ENCODE measurements around the gene TNS3.

Gene TNS3

DNA sequence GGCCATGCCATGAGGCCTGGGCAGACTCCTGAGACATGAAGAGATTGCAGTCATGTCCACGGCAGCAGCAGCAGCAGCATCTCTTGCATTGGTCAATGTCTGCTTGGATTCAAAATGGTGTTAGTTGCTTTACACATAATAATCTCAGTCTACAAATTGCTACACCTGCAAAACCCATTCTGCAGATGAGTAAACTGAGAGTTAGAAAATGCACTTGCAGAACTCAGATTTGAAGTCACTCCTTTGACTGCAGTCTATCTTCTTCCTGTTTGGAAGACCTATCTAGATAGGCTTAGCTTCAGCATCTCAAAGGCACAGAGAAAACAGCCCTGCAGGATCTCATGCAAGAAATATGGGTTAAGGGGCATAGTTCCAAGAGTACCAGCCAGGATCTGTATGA is 350.3 kb downstream of the TNS3 start:
- DNase-seq, result no peak

DNA sequence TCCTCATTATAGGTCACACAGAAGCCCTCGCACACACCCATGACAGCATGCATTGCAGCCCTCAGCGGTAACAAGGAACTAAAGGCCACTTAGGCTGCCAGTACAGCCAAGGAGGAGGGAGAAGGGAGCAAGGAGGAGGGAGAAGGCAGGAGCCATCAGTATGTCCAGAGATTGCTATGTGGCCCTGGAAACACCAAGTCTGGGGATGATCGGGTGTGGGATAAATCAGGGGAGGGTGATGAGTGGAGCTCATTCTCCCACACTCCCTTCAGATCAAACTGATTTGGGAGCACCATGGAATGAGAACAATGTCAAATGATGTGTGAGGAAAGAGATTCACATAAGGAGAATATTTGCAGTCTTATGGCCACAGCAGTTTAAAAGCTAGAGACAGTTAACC is 350.9 kb downstream of the TNS3 start:
- DNase-seq, result no peak

DNA sequence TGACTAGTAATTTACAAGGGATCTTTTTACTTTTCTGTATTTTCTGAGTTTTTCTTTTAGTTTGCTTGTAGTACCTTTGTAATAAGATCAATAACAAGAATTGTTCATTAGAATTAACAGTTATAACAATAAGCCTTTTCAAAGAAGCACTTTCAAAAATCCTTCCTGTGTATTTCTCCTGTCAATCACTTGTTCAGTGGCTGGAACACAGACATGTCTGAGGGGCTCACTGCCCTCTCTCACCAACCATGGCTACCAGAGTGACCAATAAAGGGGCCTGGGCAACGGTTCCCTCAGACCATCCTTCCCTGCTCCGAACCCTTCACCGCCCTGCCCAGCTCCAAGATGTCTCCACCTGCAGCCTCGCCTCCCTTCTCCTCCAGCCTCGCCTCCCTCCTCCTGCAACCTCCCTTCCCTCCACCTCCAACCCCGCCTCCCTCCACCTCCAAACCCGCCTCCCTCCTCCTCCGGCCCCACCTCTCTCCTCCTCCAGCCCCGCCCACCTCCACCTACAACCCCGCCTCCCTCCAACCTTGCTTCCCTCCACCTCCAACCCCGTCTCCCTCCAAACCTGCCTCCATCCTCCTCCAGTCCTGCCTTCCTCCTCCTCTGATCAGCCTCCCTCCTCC is 353.4 kb downstream of the TNS3 start:
- no peak for DNase-seq

DNA sequence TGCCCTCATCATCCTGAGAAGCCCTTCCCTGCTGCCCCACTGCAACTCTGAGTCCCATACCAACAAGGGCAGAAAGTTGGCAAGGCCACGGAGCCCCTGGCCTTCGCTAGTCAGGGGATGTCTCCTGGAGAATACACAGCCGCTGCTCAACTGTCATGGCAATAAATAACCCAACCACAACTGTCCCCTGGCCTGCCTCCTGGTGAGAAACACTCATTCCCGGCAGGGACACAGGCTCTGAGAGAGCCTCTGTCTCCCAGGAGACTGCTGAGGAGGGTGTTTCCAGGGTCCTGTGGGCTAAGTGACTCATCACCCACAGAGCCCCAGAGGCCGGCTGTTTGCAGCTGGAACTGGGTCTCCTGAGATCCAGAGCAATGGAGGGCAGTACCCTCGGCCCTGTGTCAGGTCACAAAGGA is 354.1 kb downstream of the TNS3 start:
- DNase-seq, result no peak

DNA sequence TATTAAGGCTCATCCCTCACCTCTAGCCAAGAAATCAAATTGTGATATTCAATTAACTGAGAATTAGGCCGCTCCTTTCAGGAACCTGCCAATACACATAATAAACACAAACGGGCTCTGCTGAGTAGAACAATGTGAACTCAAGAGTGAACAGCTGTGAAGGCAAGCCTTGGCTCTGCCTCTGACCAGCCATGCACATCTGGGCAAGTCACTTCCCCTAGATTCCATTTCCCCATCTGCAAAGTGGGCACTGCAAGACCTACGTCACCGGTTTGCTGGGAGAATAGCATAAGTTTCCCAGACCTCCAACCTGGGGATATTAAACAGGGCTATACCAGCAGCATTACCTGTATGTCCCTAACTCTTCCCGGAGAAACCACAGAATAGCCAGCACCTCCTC is 355.2 kb downstream of the TNS3 start:
- DNase-seq, result no peak

DNA sequence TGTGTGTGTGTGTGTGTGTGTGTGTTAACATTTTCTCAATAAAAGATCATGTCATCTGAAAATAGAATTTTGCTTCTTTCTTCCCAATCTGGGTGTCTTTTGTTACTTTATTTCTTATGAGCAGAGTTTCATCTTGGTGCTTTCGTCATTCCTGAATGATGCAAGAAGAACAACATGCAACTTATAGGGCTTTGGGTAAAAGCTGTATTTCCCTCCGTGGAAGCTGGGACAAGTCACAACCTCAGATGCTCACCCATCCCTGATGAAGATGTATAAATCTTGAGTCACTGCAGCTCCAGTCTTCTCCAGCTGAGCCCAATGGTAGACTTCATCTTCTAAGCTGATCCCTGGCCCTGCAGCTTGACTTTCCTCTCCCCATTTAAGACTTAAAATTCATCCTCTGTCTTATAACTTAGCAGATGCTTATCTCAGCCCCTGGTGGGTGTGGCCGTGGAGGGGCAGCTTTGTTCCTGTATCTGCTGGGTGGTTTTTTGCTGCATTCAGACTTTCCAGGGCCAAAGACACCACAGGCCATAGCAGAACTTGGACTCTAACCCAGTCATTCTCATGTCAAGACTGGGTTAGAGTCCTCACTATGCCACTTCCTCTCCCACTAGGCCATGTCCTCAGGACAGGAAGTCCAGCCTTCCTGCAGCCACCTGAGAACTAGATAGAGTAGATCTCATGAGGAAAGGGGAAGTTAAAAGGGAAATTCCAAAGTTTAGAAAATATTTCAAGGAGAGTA is 356.4 kb downstream of the TNS3 start:
- DNase-seq, result no peak
